Kidney (tissue), 14 donors: ENCODE measurements around the gene ARHGEF7. TPM values are rescaled to one million over a fixed set of nuclear protein-coding genes. Genes with fewer than 3 reads are reported as not detected.

ENCODE experiments used
- DNase-seq, 5 donors: peaks; one replicate each; pipeline ENCODE4 v3.0.0-alpha.2; 2013 to 2020
- FAIRE-seq: peaks from 2 replicates; lab custom pipeline; 2012; peaks lifted over from hg19 to GRCh38; lab: Jason Lieb, UNC
- H3K27ac ChIP-seq, 2 donors: one replicate each; pipeline ENCODE4 v1.7.0; 2013; ENCODE audit warnings: low read depth in 2 of 2, low read length in 2 of 2, inconsistent platforms in 1 of 2
- H3K27me3 ChIP-seq: one replicate; pipeline ENCODE4 v1.7.1; 2013; ENCODE audit warnings: low read length, inconsistent platforms; ENCODE audit not compliant: control insufficient read depth, insufficient read depth
- H3K36me3 ChIP-seq, 3 donors: one replicate each; pipeline versions ENCODE4 v1.7.0 to v1.7.1; 2013; ENCODE audit warnings: low read length in 3 of 3, control low read depth in 1 of 3, inconsistent platforms in 1 of 3; ENCODE audit not compliant: insufficient read depth in 3 of 3, control insufficient read depth in 2 of 3
- H3K4me1 ChIP-seq, 3 donors: one replicate each; pipeline versions ENCODE4 v1.7.0 to v1.7.1; 2013; ENCODE audit warnings: low read length in 3 of 3, inconsistent platforms in 1 of 3, low read depth in 1 of 3; ENCODE audit not compliant: control insufficient read depth in 2 of 3, insufficient read depth in 2 of 3
- H3K4me3 ChIP-seq, 3 donors: one replicate each; pipeline versions ENCODE4 v1.7.0 to v1.8.1; 2013; ENCODE audit warnings: low read length in 3 of 3, control low read depth in 1 of 3, inconsistent platforms in 1 of 3
- H3K9ac ChIP-seq, 3 donors: one replicate each; pipeline versions ENCODE4 v1.7.0 to v1.7.1; 2013; ENCODE audit warnings: low read length in 3 of 3, control low read depth in 1 of 3, inconsistent platforms in 1 of 3
- H3K9me3 ChIP-seq, 3 donors: one replicate each; pipeline versions ENCODE4 v1.7.0 to v1.7.1; 2013; ENCODE audit warnings: low read length in 3 of 3, control low read depth in 1 of 3, inconsistent platforms in 1 of 3; ENCODE audit not compliant: control insufficient read depth in 2 of 3, insufficient read depth in 1 of 3
- CTCF ChIP-seq: IDR thresholded peaks from 3 replicates; pipeline ENCODE4 v1.5.1; 2012; ENCODE audit warnings: mild to moderate bottlenecking, moderate library complexity, borderline replicate concordance; ENCODE audit not compliant: insufficient read depth; ENCODE audit errors: extremely low read depth
- intact Hi-C: fragments of 100-400 bp; cut with DNase I; formaldehyde crosslinking; loops from one replicate; pipeline ENCODE4 v1.11.1; 2022
- polyA plus RNA-seq: library from polyadenylated mRNA; stranded (reverse); fragments of 350-450 nt; fragmentation: Illumina TruSeq; extraction: RNeasy Lipid Tissue Mini Kit (QIAGEN cat#74804); gene quantifications from one replicate; pipeline ENCODE4 v1.2.3, GENCODE V29; 2014; ENCODE audit warnings: low read depth, low replicate concordance; ENCODE audit not compliant: insufficient read depth
- total RNA-seq: library from RNA; stranded (reverse); fragmentation: NEBNext Ultra II Directional; extraction: Animal tissue kit (Norgen Biotek cat#: 25700); gene quantifications from one replicate; pipeline ENCODE4 v1.2.1, GENCODE V29; 2021
- donor health status: control.
- donor health status: control.
- donor health status: control.
- donor health status: control.
- donor health status: control.
- donor health status: DM: yes; HTN: yes; CAD: no.
- donor health status: Normal renal cell carcinoma (clear cell type).

The ARHGEF7 gene
- total and polyA plus RNA-seq, 2 donors from 2014 or later = 17.9 to 56.4 TPM

GRCh38 chr13:111110054-111110453 lies 5.1 kb upstream of the ARHGEF7 start:
- Histone ChIP-seq H3K4me1 (no peaks in the 10 kb centered on the region), H3K4me3 (no peak overlapping the region), H3K9ac (no peak overlapping the region), H3K9me3 (no peaks in the 10 kb centered on the region), H3K27ac (no peak overlapping the region), H3K27me3 (no peaks in the 10 kb centered on the region), H3K36me3 (no peaks in the 10 kb centered on the region)
- intact Hi-C loops = no loop called here
- TF ChIP-seq CTCF = no peak
- DNase-seq (no peak), FAIRE-seq (no peak)

GRCh38 chr13:111111376-111111937 lies 3.7 kb upstream of the ARHGEF7 start:
- Histone ChIP-seq H3K4me1 (no peaks in the 10 kb centered on the region), H3K9ac (no peak overlapping the region), H3K4me3 (no peak overlapping the region), H3K9me3 (no peaks in the 10 kb centered on the region), H3K36me3 (no peaks in the 10 kb centered on the region), H3K27me3 (peaks cover 2% of the 10 kb centered on the region), H3K27ac (no peak overlapping the region)
- no peak for DNase-seq
- intact Hi-C loops = no loop called here
- no peak for TF ChIP-seq CTCF
- no peak for FAIRE-seq

- intact Hi-C loops = no loop called here
- no peak for TF ChIP-seq CTCF
- Histone ChIP-seq H3K9me3 (no peaks in the 10 kb centered on the region), H3K9ac (no peak overlapping the region), H3K36me3 (no peaks in the 10 kb centered on the region), H3K4me3 (no peak overlapping the region), H3K4me1 (no peaks in the 10 kb centered on the region), H3K27me3 (peaks cover 2% of the 10 kb centered on the region), H3K27ac (no peak overlapping the region)
- FAIRE-seq = no peak
- DNase-seq = no peak
Observed at GRCh38 chr13:111112196-111112595, 2.9 kb upstream of the ARHGEF7 start.
